Measurements from ENCODE around the gene TCTN1. TPM values are rescaled to one million over a fixed set of nuclear protein-coding genes. Genes with fewer than 3 reads are reported as not detected.
"Not testable (repeated sequence)": the region's sequence is repeated elsewhere in the genome, so short reads cannot be mapped to it uniquely, and the experiment has no call there.

Gene TCTN1
- total RNA-seq, 1 donor = 45.2 TPM

- H3K4me1 ChIP-seq (ENCODE audit: insufficient read depth, low read length) = peaks cover 16% of the 10 kb centered on the region
- peaks cover 68% of the 10 kb centered on the region for H3K79me2 ChIP-seq (ENCODE audit: insufficient read depth, low read length)
- H3K9me3 ChIP-seq (ENCODE audit: low read depth, low read length) = no peaks in the 10 kb centered on the region
- peaks cover 20% of the 10 kb centered on the region for H4K20me1 ChIP-seq (ENCODE audit: insufficient read depth, low read length)
- DNase-seq (ENCODE audit: insufficient read length, low spot score, missing footprints) = no peak
- no peak overlapping the region for H3K4me3 ChIP-seq (ENCODE audit: insufficient read depth, low read length)
- no peaks in the 10 kb centered on the region for H3K36me3 ChIP-seq (ENCODE audit: insufficient read depth, low read length)
- no peak overlapping the region for H2AFZ ChIP-seq (ENCODE audit: low read length)
- H3K27ac ChIP-seq (ENCODE audit: low read depth, low read length) = no peak overlapping the region
- TF ChIP-seq CTCF (IDR thresholded peaks at IDR 0.05; ENCODE audit: extremely low read depth, low read depth, low read length) = no peak
- H3K4me2 ChIP-seq (ENCODE audit: insufficient read depth, low read length) = no peak overlapping the region
- no peaks in the 10 kb centered on the region for H3K27me3 ChIP-seq (ENCODE audit: insufficient read depth, low read length)
Observed at GRCh38 chr12:110566993-110567392, 46.9 kb upstream of the TCTN1 start.

- H3K4me1 ChIP-seq (ENCODE audit: insufficient read depth, low read length) = peaks cover 7% of the 10 kb centered on the region
- H3K79me2 ChIP-seq (ENCODE audit: insufficient read depth, low read length) = peaks cover 69% of the 10 kb centered on the region
- DNase-seq (ENCODE audit: insufficient read length, low spot score, missing footprints) = no peak
- no peak overlapping the region for H3K4me2 ChIP-seq (ENCODE audit: insufficient read depth, low read length)
- H4K20me1 ChIP-seq (ENCODE audit: insufficient read depth, low read length) = peaks cover 19% of the 10 kb centered on the region
- no peaks in the 10 kb centered on the region for H3K27me3 ChIP-seq (ENCODE audit: insufficient read depth, low read length)
- H3K4me3 ChIP-seq (ENCODE audit: insufficient read depth, low read length) = no peak overlapping the region
- no peak overlapping the region for H3K27ac ChIP-seq (ENCODE audit: low read depth, low read length)
- no peak for TF ChIP-seq CTCF (IDR thresholded peaks at IDR 0.05; ENCODE audit: extremely low read depth, low read depth, low read length)
- H3K9me3 ChIP-seq (ENCODE audit: low read depth, low read length) = no peaks in the 10 kb centered on the region
- H3K36me3 ChIP-seq (ENCODE audit: insufficient read depth, low read length) = no peaks in the 10 kb centered on the region
- no peak overlapping the region for H2AFZ ChIP-seq (ENCODE audit: low read length)
Observed at GRCh38 chr12:110568752-110569151, 45.2 kb upstream of the TCTN1 start.

- Histone ChIP-seq H4K20me1 (ENCODE audit: insufficient read depth, low read length) (peaks cover 14% of the 10 kb centered on the region), H3K79me2 (ENCODE audit: insufficient read depth, low read length) (peaks cover 73% of the 10 kb centered on the region)
- H3K36me3 ChIP-seq (ENCODE audit: insufficient read depth, low read length); H2AFZ ChIP-seq (ENCODE audit: low read length); H3K27me3 ChIP-seq (ENCODE audit: insufficient read depth, low read length); H3K4me1 ChIP-seq (ENCODE audit: insufficient read depth, low read length); H3K4me2 ChIP-seq (ENCODE audit: insufficient read depth, low read length); DNase-seq (ENCODE audit: insufficient read length, low spot score, missing footprints); H3K9me3 ChIP-seq (ENCODE audit: low read depth, low read length); H3K27ac ChIP-seq (ENCODE audit: low read depth, low read length); H3K4me3 ChIP-seq (ENCODE audit: insufficient read depth, low read length): not testable (repeated sequence)
Observed at GRCh38 chr12:110569838-110570237, 44.1 kb upstream of the TCTN1 start.

GRCh38 chr12:110570798-110571197, 43.1 kb upstream of the TCTN1 start:
- not testable (repeated sequence) for H3K9me3 ChIP-seq (ENCODE audit: low read depth, low read length); H3K4me1 ChIP-seq (ENCODE audit: insufficient read depth, low read length); H3K27ac ChIP-seq (ENCODE audit: low read depth, low read length); H3K27me3 ChIP-seq (ENCODE audit: insufficient read depth, low read length); H3K36me3 ChIP-seq (ENCODE audit: insufficient read depth, low read length); H3K4me2 ChIP-seq (ENCODE audit: insufficient read depth, low read length); H2AFZ ChIP-seq (ENCODE audit: low read length); H3K4me3 ChIP-seq (ENCODE audit: insufficient read depth, low read length); DNase-seq (ENCODE audit: insufficient read length, low spot score, missing footprints)
- Histone ChIP-seq H3K79me2 (ENCODE audit: insufficient read depth, low read length) (peaks cover 74% of the 10 kb centered on the region), H4K20me1 (ENCODE audit: insufficient read depth, low read length) (peaks cover 12% of the 10 kb centered on the region)

- Histone ChIP-seq H3K79me2 (ENCODE audit: insufficient read depth, low read length) (peaks cover 66% of the 10 kb centered on the region), H3K27ac (ENCODE audit: low read depth, low read length) (no peak overlapping the region), H3K36me3 (ENCODE audit: insufficient read depth, low read length) (no peaks in the 10 kb centered on the region), H4K20me1 (ENCODE audit: insufficient read depth, low read length) (peaks cover 4% of the 10 kb centered on the region), H3K9me3 (ENCODE audit: low read depth, low read length) (no peaks in the 10 kb centered on the region), H3K4me3 (ENCODE audit: insufficient read depth, low read length) (no peak overlapping the region), H3K27me3 (ENCODE audit: insufficient read depth, low read length) (no peaks in the 10 kb centered on the region), H2AFZ (ENCODE audit: low read length) (no peak overlapping the region), H3K4me1 (ENCODE audit: insufficient read depth, low read length) (peaks cover 17% of the 10 kb centered on the region), H3K4me2 (ENCODE audit: insufficient read depth, low read length) (no peak overlapping the region)
- no peak for TF ChIP-seq CTCF (IDR thresholded peaks at IDR 0.05; ENCODE audit: extremely low read depth, low read depth, low read length)
- no peak for DNase-seq (ENCODE audit: insufficient read length, low spot score, missing footprints)
Observed at GRCh38 chr12:110574044-110574443, 39.9 kb upstream of the TCTN1 start.

- not testable (repeated sequence) for H3K27me3 ChIP-seq (ENCODE audit: insufficient read depth, low read length); H2AFZ ChIP-seq (ENCODE audit: low read length); H4K20me1 ChIP-seq (ENCODE audit: insufficient read depth, low read length); H3K4me2 ChIP-seq (ENCODE audit: insufficient read depth, low read length); H3K36me3 ChIP-seq (ENCODE audit: insufficient read depth, low read length); H3K4me3 ChIP-seq (ENCODE audit: insufficient read depth, low read length); H3K27ac ChIP-seq (ENCODE audit: low read depth, low read length); DNase-seq (ENCODE audit: insufficient read length, low spot score, missing footprints); H3K9me3 ChIP-seq (ENCODE audit: low read depth, low read length)
- Histone ChIP-seq H3K4me1 (ENCODE audit: insufficient read depth, low read length) (peaks cover 20% of the 10 kb centered on the region), H3K79me2 (ENCODE audit: insufficient read depth, low read length) (peaks cover 67% of the 10 kb centered on the region)
Observed at GRCh38 chr12:110574717-110575230, 39.2 kb upstream of the TCTN1 start.
